GM23338 (cell line): ENCODE data around the gene EDA. TPM values are rescaled to one million over a fixed set of nuclear protein-coding genes. Genes with fewer than 3 reads are reported as not detected.

Source experiments
- ATAC-seq: fragments of 200-7000 bp; cut with Tn5 transposase; 3 replicates; pipeline ENCODE4 v1.9.1; 2020
- DNase-seq: peaks from one replicate; pipeline ENCODE4 v3.0.0-alpha.2; 2015; ENCODE audit warnings: low spot score
- H2AFZ ChIP-seq: fragments of 200-600 bp; sonication (generic); 2 replicates; pipeline ENCODE4 v1.8.0; 2016; ENCODE audit warnings: antibody characterized with exemption, mild to moderate bottlenecking, moderate library complexity
- H3F3A ChIP-seq: fragments of 200-600 bp; sonication (generic); replicated peaks from 2 replicates; pipeline ENCODE4 v1.8.0; 2017; ENCODE audit warnings: antibody characterized with exemption, mixed run types, low read depth
- H3K27ac ChIP-seq: fragments of 200-600 bp; sonication (generic); 2 replicates; pipeline ENCODE4 v1.6.1; 2016; ENCODE audit warnings: low read depth
- H3K27me3 ChIP-seq: fragments of 200-600 bp; sonication (generic); 2 replicates; pipeline ENCODE4 v1.8.0; 2016; ENCODE audit warnings: mild to moderate bottlenecking, mixed run types, moderate library complexity; ENCODE audit not compliant: insufficient read depth
- H3K36me3 ChIP-seq: fragments of 200-600 bp; sonication (generic); 2 replicates; pipeline ENCODE4 v1.8.0; 2016; ENCODE audit warnings: mild to moderate bottlenecking; ENCODE audit not compliant: insufficient read depth
- H3K4me1 ChIP-seq: fragments of 200-600 bp; sonication (generic); 2 replicates; pipeline ENCODE4 v1.8.0; 2016; ENCODE audit warnings: mild to moderate bottlenecking, moderate library complexity; ENCODE audit not compliant: insufficient read depth
- H3K4me2 ChIP-seq: fragments of 200-600 bp; sonication (generic); 2 replicates; pipeline ENCODE4 v1.7.1; 2017; ENCODE audit warnings: mixed run types
- H3K4me3 ChIP-seq: fragments of 200-600 bp; sonication (generic); 2 replicates; pipeline ENCODE4 v1.6.1; 2016; ENCODE audit warnings: mixed run types
- H3K79me2 ChIP-seq: fragments of 200-600 bp; sonication (generic); replicated peaks from 2 replicates; pipeline ENCODE4 v1.8.0; 2017; ENCODE audit warnings: mild to moderate bottlenecking; ENCODE audit not compliant: insufficient read depth
- H3K9me2 ChIP-seq: fragments of 200-600 bp; sonication (generic); 2 replicates; pipeline ENCODE4 v1.8.0; 2017; ENCODE audit not compliant: insufficient read depth
- H4K20me1 ChIP-seq: fragments of 200-600 bp; sonication (generic); replicated peaks from 2 replicates; pipeline ENCODE4 v1.8.0; 2017; ENCODE audit warnings: mild to moderate bottlenecking; ENCODE audit not compliant: insufficient read depth
- H3K27ac Mint-ChIP-seq: 2 replicates; pipeline ENCODE4 v1.8.0; 2020; ENCODE audit warnings: inconsistent platforms, mild to moderate bottlenecking, moderate library complexity, mixed read lengths
- H3K27me3 Mint-ChIP-seq: 3 replicates; pipeline ENCODE4 v1.8.0; 2022; ENCODE audit warnings: low read depth, mild to moderate bottlenecking, moderate library complexity, mixed read lengths, inconsistent platforms; ENCODE audit not compliant: insufficient read depth, poor library complexity
- H3K36me3 Mint-ChIP-seq: 3 replicates; pipeline ENCODE4 v1.8.0; 2021; ENCODE audit warnings: low read depth, mild to moderate bottlenecking, inconsistent platforms, moderate library complexity, mixed read lengths
- H3K4me1 Mint-ChIP-seq: 3 replicates; pipeline ENCODE4 v1.8.0; 2020; ENCODE audit warnings: mild to moderate bottlenecking, inconsistent platforms, mixed read lengths
- H3K4me3 Mint-ChIP-seq: 3 replicates; pipeline ENCODE4 v1.8.0; 2021; ENCODE audit warnings: moderate library complexity, mild to moderate bottlenecking, inconsistent platforms, mixed read lengths
- H3K9me3 Mint-ChIP-seq: 3 replicates; pipeline ENCODE4 v1.8.0; 2020; ENCODE audit warnings: moderate library complexity, mild to moderate bottlenecking, inconsistent platforms, mixed read lengths
- CREB1 ChIP-seq: fragments of 250-450 bp; sonication (Bioruptor Pico); IDR thresholded peaks from 2 replicates; pipeline ENCODE4 v1.5.0; 2020; ENCODE audit warnings: low read depth, mild to moderate bottlenecking, moderate library complexity
- CTCF ChIP-seq, 2 experiments: fragments of 200-600 bp in 1 of 2; sonication (generic) in 1 of 2; conservative IDR thresholded peaks; 2 replicates each; pipeline versions ENCODE4 v1.5.1 to v1.6.1; 2016 to 2017; ENCODE audit warnings: antibody characterized with exemption in 2 of 2, low read depth in 2 of 2, mild to moderate bottlenecking in 2 of 2, moderate library complexity in 1 of 2
- ETS1 ChIP-seq: IDR thresholded peaks from 2 replicates; pipeline ENCODE4 v1.6.1; 2016; ENCODE audit warnings: antibody characterized with exemption
- EZH2 ChIP-seq: fragments of 200-600 bp; sonication (generic); IDR thresholded peaks from one replicate; pipeline ENCODE4 v1.8.0; 2017; ENCODE audit warnings: antibody characterized with exemption, mild to moderate bottlenecking, low read depth; ENCODE audit not compliant: unreplicated experiment
- EZH2phosphoT487 ChIP-seq: fragments of 200-600 bp; sonication (generic); IDR thresholded peaks from one replicate; pipeline ENCODE4 v1.8.1; 2018; ENCODE audit warnings: antibody characterized with exemption; ENCODE audit not compliant: unreplicated experiment
- JUNB ChIP-seq: IDR thresholded peaks from one replicate; pipeline ENCODE4 v1.6.1; 2016; ENCODE audit warnings: antibody characterized with exemption; ENCODE audit not compliant: unreplicated experiment
- POLR2AphosphoS5 ChIP-seq: IDR thresholded peaks from 2 replicates; pipeline ENCODE4 v1.6.1; 2016; ENCODE audit warnings: antibody characterized with exemption, low read depth
- REST ChIP-seq: IDR thresholded peaks from one replicate; pipeline ENCODE4 v1.6.1; 2018; ENCODE audit warnings: antibody characterized with exemption; ENCODE audit not compliant: unreplicated experiment
- STAT1 ChIP-seq: IDR thresholded peaks from one replicate; pipeline ENCODE4 v1.6.1; 2016; ENCODE audit warnings: antibody characterized with exemption; ENCODE audit not compliant: unreplicated experiment
- ZNF114 ChIP-seq: fragments of 250-450 bp; sonication (Bioruptor Pico); IDR thresholded peaks from 2 replicates; pipeline ENCODE4 v1.5.0; 2020; ENCODE audit warnings: mild to moderate bottlenecking, moderate library complexity
- ZNF331 ChIP-seq: fragments of 250-450 bp; sonication (Bioruptor Pico); IDR thresholded peaks from 2 replicates; pipeline ENCODE4 v1.5.0; 2020; ENCODE audit warnings: low read depth, mild to moderate bottlenecking, moderate library complexity
- polyA plus RNA-seq: library from polyadenylated mRNA; unstranded; fragments of >200 nt; fragmentation: Nextera tagmentation; extraction: Ambion mirVana; gene quantifications from 2 replicates; pipeline ENCODE4 v1.2.1, GENCODE V29; 2016
- total RNA-seq: library from RNA; depleted of rRNA; stranded (reverse); fragments of >200 nt; shearing (Covaris generic); gene quantifications from 2 replicates; pipeline ENCODE4 v1.2.3, GENCODE V29; 2014

EDA gene
- total and polyA plus RNA-seq, 2 experiments from 2014 or later: 6.6 to 19.6 TPM

GRCh38 chrX:70007946-70008345, 392.0 kb downstream of the EDA start:
- no peak overlapping the region for H3K4me2 ChIP-seq
- no peaks in the 10 kb centered on the region for H3K27me3 ChIP-seq
- DNase-seq (no peak), ATAC-seq (no peak)
- Mint-ChIP-seq H3K27me3 (peaks cover 3% of the 10 kb centered on the region), H3K4me1 (peaks cover 2% of the 10 kb centered on the region; the same call in 2 of the 3 replicates), H3K4me3 (no peak overlapping the region), H3K9me3 (no peaks in the 10 kb centered on the region), H3K36me3 (no peaks in the 10 kb centered on the region; the same call in 2 of the 3 replicates), H3K27ac (no peak overlapping the region)
- no peaks in the 10 kb centered on the region for H3K36me3 ChIP-seq
- H3K4me1 ChIP-seq: no peaks in the 10 kb centered on the region
- H3K9me2 ChIP-seq: no peaks in the 10 kb centered on the region
- no peak overlapping the region for H3K4me3 ChIP-seq
- TF ChIP-seq ETS1 (no peak), ZNF331 (CRISPR knock-in tag) (no peak), ZNF114 (CRISPR knock-in tag) (no peak), POLR2AphosphoS5 (no peak), CREB1 (CRISPR knock-in tag) (no peak), STAT1 (no peak), EZH2 (no peak), REST (no peak), CTCF (conservative IDR thresholded peaks at IDR 0.05; ENCODE audit: low read depth in 2 of 2) (no peak), EZH2phosphoT487 (no peak), JUNB (no peak)
- H2AFZ ChIP-seq: no peak overlapping the region
- no peak overlapping the region for H3K27ac ChIP-seq
- H3K79me2 ChIP-seq: no peaks in the 10 kb centered on the region
- no peaks in the 10 kb centered on the region for H3F3A ChIP-seq
- H4K20me1 ChIP-seq: no peaks in the 10 kb centered on the region
